Common myeloid progenitor, CD34-positive (primary cell): Measurements from ENCODE around the gene TFCP2.

ENCODE experiments used
- CTCF ChIA-PET: fragments of 350-600 bp; sonication (Branson Sonifier 250); formaldehyde crosslinking; loops from one replicate; lab custom pipeline; 2021; ENCODE audit warnings: antibody characterized with exemption; lab: Charles Lee
- POLR2A ChIA-PET: fragments of 350-600 bp; sonication (Branson Sonifier 250); formaldehyde crosslinking; loops from one replicate; lab custom pipeline; 2021; ENCODE audit warnings: antibody characterized with exemption; lab: Charles Lee
- DNase-seq, 3 donors: peaks; one replicate each; pipeline versions ENCODE4 v3.0.0 to v3.0.0-alpha.2; 2013
- H3K27ac ChIP-seq, 2 experiments: 1 replicate in 1 of 2; 2 replicates in 1 of 2; pipeline ENCODE4 v1.7.0; 2013; ENCODE audit warnings: inconsistent platforms in 2 of 2, low read length in 2 of 2, mild to moderate bottlenecking in 2 of 2, low read depth in 1 of 2, moderate library complexity in 1 of 2; ENCODE audit not compliant: severe bottlenecking in 2 of 2, insufficient read depth in 1 of 2, poor library complexity in 1 of 2
- H3K27me3 ChIP-seq, 5 experiments: replicated peaks in 2 of 5; 1 replicate in 3 of 5; 2 replicates in 2 of 5; pipeline versions ENCODE4 v1.6.1 to v1.7.0; 2013; ENCODE audit warnings: low read length in 4 of 5, mild to moderate bottlenecking in 2 of 5, moderate library complexity in 2 of 5, inconsistent platforms in 1 of 5; ENCODE audit not compliant: insufficient read depth in 5 of 5, control insufficient read depth in 4 of 5
- H3K36me3 ChIP-seq, 4 experiments: 1 replicate in 2 of 4; 2 replicates in 2 of 4; pipeline versions ENCODE4 v1.6.1 to v1.7.0; 2013; ENCODE audit warnings: low read length in 3 of 4, control low read depth in 1 of 4, mild to moderate bottlenecking in 1 of 4; ENCODE audit not compliant: control insufficient read depth in 4 of 4, insufficient read depth in 4 of 4
- H3K4me1 ChIP-seq, 4 experiments: 1 replicate in 3 of 4; 2 replicates in 1 of 4; pipeline versions ENCODE4 v1.6.1 to v1.7.1; 2013; ENCODE audit warnings: low read length in 3 of 4, mild to moderate bottlenecking in 3 of 4, control low read depth in 1 of 4, inconsistent platforms in 1 of 4, moderate library complexity in 1 of 4; ENCODE audit not compliant: control insufficient read depth in 4 of 4, insufficient read depth in 4 of 4; ENCODE audit errors: control extremely low read depth in 1 of 4
- H3K4me3 ChIP-seq, 7 experiments: 1 replicate in 4 of 7; 2 replicates in 3 of 7; pipeline versions ENCODE4 v1.5.1 to v1.7.0; 2013; ENCODE audit warnings: mild to moderate bottlenecking in 7 of 7, low read length in 6 of 7, moderate library complexity in 6 of 7, inconsistent platforms in 2 of 7, low read depth in 2 of 7, control low read depth in 1 of 7; ENCODE audit not compliant: insufficient read depth in 4 of 7, control insufficient read depth in 1 of 7; ENCODE audit errors: extremely low read depth in 1 of 7
- H3K9me3 ChIP-seq, 5 experiments: 1 replicate in 4 of 5; 2 replicates in 1 of 5; pipeline versions ENCODE4 v1.6.1 to v1.7.1; 2013; ENCODE audit warnings: low read length in 4 of 5, mild to moderate bottlenecking in 2 of 5, inconsistent platforms in 1 of 5, low read depth in 1 of 5, moderate library complexity in 1 of 5; ENCODE audit not compliant: control insufficient read depth in 4 of 5, insufficient read depth in 2 of 5; ENCODE audit errors: control extremely low read depth in 1 of 5
- WGBS: methylation state at CpG from one replicate; pipeline ENCODE4 v1.1.5; 2013; ENCODE audit not compliant: insufficient coverage; 5-methylcytosine and 5-hydroxymethylcytosine counted together

TFCP2 gene

DNA sequence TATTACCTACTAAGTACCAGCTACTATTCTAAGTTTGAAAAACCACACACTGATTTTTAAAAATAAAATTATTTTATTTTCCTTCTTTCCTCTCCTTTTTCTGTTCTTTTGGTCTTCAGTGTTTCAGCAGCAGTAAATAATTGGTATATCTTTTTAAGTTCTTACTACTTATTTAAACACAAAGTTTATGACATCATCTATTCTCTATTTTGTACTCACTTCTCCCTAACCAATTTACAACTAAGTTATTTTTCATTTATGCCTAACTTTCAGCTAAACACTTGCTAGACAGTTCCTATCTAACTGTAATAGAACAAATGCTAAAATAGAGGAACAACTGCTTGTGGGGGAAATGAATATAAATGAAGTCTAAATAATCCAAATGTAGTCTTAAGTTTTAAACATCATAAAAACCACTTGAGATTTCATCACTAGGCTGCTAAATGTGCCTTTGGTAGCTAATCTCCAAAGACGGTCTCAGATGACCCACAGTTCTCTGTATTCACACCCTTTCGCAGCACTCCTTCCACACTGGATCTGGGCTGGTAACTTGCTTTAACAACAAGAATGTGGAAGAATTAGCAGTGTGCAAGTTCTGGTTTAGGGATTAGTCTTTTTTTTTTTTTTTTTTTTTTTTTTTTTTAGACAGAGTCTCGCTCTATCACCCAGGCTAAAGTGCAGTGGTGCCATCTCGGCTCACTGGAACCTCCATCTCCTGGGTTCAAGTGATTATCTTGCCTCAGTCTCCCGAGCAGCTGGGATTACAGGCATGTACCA is 41.0 kb downstream of the TFCP2 start:
- peak in 2 of 3 donors; percentile 4 to 11 for DNase-seq
- CTCF ChIA-PET: interaction anchor here (1.6 kb wide), 1 partner anchor 8 kb away, joined by 3 read pairs; no protein-coding TSS in a partner anchor
- Histone ChIP-seq H3K9me3 (no peaks in the 10 kb centered on the region), H3K4me1 (no peaks in the 10 kb centered on the region), H3K27ac (no peak overlapping the region), H3K4me3 (no peak overlapping the region), H3K27me3 (no peaks in the 10 kb centered on the region), H3K36me3 (peaks cover 0 to 6% (median 4%) of the 10 kb centered on the region in 4 experiments)
- POLR2A ChIA-PET: no interaction called here
- WGBS: 83% methylated on average over 1 of the region's 5 CpGs

DNA sequence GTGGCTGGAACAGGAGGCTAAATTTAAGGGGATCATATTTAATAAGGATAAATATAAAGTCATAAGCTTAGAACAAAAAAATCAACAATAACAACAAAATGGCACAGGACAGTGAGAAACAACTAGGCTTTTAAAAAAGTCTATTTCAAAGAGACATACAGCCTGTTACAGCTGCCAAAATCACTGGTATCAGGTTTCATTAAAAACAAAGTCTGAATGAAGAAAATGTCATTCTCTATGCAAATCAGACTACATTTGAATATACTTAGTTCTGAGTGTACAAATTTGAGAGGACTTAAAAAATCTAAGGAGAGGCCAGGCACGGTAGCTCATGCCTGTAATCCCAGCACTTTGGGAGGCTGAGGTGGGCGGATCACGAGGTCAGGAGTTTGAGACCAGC is 44.0 kb downstream of the TFCP2 start:
- Histone ChIP-seq H3K27ac (no peak overlapping the region), H3K9me3 (no peaks in the 10 kb centered on the region), H3K4me3 (no peak overlapping the region), H3K27me3 (no peaks in the 10 kb centered on the region), H3K36me3 (peaks cover 3 to 13% (median 9%) of the 10 kb centered on the region in 4 experiments), H3K4me1 (no peaks in the 10 kb centered on the region)
- POLR2A ChIA-PET: no interaction called here
- no peak for DNase-seq
- CTCF ChIA-PET: interaction anchor here (1.0 kb wide), 1 partner anchor 22 kb away, joined by 3 read pairs; no protein-coding TSS in a partner anchor
- WGBS: 90% methylated on average over 2 of the region's 3 CpGs

DNA sequence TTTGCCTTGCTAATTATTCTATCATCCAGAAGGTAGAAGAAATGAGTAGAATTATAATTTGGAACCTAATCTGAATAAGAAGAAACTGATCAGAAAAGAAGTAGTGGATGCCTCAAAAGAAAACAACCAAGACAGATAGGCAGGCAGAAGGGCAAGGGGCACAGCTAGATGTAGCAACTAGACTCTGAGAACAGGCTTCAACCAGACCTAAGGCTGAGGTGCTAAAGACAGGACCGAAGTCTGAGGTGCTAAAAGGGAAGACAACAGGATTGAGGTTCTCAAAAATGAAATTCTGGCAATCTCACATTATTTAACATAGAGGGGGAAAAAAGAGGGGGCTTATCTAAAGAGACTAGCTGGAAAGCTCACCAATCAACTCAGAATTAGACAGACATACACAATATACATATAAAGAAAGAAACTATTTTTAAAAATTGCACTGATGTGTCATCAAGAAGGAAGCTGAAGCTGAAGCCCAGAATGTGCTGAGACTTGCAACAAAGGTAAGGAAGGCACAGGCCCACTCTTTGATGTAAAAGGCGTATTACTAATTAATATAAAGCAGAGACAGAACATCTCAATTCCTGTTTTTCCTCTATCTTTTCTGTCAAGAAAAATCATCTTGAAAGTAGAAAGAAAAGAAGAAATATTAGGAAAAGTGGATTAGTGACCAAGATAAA is 45.7 kb downstream of the TFCP2 start:
- CTCF ChIA-PET: no interaction called here
- H3K36me3 ChIP-seq: peaks cover 2 to 13% (median 9%) of the 10 kb centered on the region in 4 experiments
- no peaks in the 10 kb centered on the region for H3K27me3 ChIP-seq
- no peaks in the 10 kb centered on the region for H3K9me3 ChIP-seq
- H3K4me3 ChIP-seq: no peak overlapping the region
- H3K4me1 ChIP-seq: no peaks in the 10 kb centered on the region
- H3K27ac ChIP-seq: no peak overlapping the region
- no CpG with 5 or more reads among the region's 2 CpGs for WGBS
- POLR2A ChIA-PET: no interaction called here
- DNase-seq: no peak

DNA sequence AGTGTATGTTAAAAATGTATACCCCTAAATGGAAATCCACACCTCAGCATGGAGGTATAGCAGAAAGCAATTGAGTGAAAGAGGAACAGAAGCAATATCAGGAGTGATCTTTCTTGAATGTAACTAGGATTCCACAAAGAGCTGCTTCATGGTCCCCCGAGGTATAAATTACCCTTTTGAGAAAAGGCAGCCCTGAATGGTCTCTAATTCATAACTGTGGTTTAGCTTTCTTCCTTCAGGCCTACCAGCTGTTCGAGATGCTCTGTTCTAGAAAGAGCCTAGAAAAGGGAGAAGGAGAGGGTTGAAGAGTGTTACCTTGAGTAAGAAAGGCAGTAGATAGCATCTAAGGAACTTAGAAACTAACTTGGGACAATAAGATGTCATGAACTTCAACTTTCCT is 46.6 kb downstream of the TFCP2 start:
- ChIA-PET POLR2A (no interaction called here), CTCF (no interaction called here)
- WGBS: 100% methylated on average over 1 of the region's 2 CpGs
- Histone ChIP-seq H3K4me3 (no peak overlapping the region), H3K9me3 (no peaks in the 10 kb centered on the region), H3K36me3 (peaks cover 2 to 13% (median 9%) of the 10 kb centered on the region in 4 experiments), H3K4me1 (no peaks in the 10 kb centered on the region), H3K27ac (no peak overlapping the region), H3K27me3 (no peaks in the 10 kb centered on the region)
- no peak for DNase-seq

DNA sequence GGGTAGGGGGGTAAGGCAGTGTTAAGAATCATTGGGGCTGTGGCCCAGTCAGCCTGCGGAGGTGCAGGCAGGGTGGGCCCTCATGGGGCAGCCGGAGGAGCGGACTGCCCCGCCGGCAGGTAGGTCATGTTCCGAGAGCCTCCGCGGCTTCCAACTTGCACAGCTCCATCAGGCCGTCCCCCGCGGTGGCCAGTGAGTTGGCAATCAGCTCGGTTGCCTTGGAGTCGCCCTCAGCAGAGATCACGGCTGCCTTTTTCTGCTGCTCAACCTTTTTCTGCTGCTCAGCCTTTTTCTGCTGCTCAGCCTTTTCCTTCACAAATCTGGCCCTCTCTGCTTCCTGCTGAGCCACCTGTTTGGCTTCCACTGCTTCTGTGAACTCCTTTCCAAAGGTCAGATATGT is 48.4 kb downstream of the TFCP2 start:
- DNase-seq: no peak
- ChIA-PET CTCF (interaction anchor here (1.2 kb wide), 1 partner anchor 8 kb away, joined by 3 read pairs; no protein-coding TSS in a partner anchor), POLR2A (no interaction called here)
- H3K27me3 ChIP-seq: no peaks in the 10 kb centered on the region
- H3K27ac ChIP-seq: no peak overlapping the region
- no peak overlapping the region for H3K4me3 ChIP-seq
- peaks cover 2 to 13% (median 7%) of the 10 kb centered on the region in 4 experiments for H3K36me3 ChIP-seq
- no peaks in the 10 kb centered on the region for H3K4me1 ChIP-seq
- WGBS: 98% methylated on average over 11 of the region's 14 CpGs
- H3K9me3 ChIP-seq: no peaks in the 10 kb centered on the region

DNA sequence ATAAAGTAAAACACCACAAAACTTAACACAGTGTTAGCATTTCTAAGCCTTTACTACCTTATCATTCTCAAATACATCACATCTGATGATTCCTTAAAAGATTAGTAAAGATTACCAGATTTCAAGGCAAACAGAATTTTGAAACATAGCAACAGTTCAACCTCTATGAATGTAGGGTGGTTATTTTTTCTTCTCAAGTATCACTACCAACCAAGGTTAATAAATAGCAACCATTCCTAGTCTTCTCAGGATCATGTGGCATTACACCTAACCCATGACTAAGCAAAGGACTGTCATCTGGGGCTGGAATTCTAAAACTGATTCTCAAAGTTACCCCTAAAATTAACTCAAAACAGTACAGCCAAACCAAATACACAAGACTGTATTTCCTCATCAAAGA is 50.1 kb downstream of the TFCP2 start:
- no peaks in the 10 kb centered on the region for H3K9me3 ChIP-seq
- no peak overlapping the region for H3K4me3 ChIP-seq
- POLR2A ChIA-PET: no interaction called here
- no peak for DNase-seq
- CTCF ChIA-PET: no interaction called here
- no peak overlapping the region for H3K27ac ChIP-seq
- peaks cover 7 to 25% (median 10%) of the 10 kb centered on the region in 4 experiments for H3K36me3 ChIP-seq
- no peaks in the 10 kb centered on the region for H3K4me1 ChIP-seq
- H3K27me3 ChIP-seq: no peaks in the 10 kb centered on the region

DNA sequence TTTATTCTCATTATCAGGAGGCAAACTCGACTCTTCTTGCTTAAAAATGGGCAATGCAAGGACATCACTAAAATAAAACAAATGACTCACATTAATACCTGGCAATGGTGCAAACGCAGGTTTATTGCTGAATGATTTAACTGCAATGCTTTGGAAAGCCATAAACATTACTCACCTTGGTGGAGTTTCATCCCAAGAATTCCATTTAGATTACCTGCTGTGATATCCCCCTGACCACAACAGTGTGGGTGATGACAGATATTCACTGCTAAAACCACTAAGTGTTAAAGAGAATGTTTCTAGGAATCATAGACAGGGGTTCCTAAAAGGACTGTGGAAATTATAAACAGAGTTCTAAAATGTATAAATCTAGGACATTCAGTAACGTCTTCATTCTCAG is 54.2 kb downstream of the TFCP2 start:
- Histone ChIP-seq H3K9me3 (no peaks in the 10 kb centered on the region), H3K4me3 (no peak overlapping the region), H3K27ac (no peak overlapping the region), H3K27me3 (no peaks in the 10 kb centered on the region), H3K36me3 (peaks cover 3 to 24% (median 16%) of the 10 kb centered on the region in 4 experiments), H3K4me1 (no peaks in the 10 kb centered on the region)
- POLR2A ChIA-PET: no interaction called here
- 100% methylated on average over 1 of the region's 3 CpGs for WGBS
- DNase-seq: no peak
- CTCF ChIA-PET: no interaction called here
